ENCODE measurements around the gene SLC25A18.

DNA sequence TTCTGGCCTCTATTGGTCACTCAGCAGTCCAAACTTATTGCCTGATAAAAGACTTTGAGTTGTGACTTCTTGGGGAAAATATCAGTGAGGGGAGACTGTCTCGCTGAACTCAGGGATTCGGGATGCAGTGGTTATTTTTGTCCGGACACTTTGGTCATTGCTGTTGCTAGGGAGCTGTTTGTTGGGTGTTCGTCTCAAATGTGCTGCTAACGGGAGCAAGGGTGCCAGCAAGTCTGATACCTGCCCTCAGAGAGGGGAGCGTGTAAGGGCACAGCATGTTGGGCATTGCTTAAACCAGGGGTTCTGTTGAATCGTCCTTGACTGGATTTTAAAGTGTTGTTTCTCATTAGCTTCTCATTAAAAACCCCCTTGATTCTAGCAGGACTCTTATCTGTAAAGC lies 49.2 kb upstream of the SLC25A18 start:
- no peak for TF ChIP-seq EZH2 (IDR thresholded peaks at IDR 0.05; ENCODE audit: low read length)
- TF ChIP-seq, protein P1, sequence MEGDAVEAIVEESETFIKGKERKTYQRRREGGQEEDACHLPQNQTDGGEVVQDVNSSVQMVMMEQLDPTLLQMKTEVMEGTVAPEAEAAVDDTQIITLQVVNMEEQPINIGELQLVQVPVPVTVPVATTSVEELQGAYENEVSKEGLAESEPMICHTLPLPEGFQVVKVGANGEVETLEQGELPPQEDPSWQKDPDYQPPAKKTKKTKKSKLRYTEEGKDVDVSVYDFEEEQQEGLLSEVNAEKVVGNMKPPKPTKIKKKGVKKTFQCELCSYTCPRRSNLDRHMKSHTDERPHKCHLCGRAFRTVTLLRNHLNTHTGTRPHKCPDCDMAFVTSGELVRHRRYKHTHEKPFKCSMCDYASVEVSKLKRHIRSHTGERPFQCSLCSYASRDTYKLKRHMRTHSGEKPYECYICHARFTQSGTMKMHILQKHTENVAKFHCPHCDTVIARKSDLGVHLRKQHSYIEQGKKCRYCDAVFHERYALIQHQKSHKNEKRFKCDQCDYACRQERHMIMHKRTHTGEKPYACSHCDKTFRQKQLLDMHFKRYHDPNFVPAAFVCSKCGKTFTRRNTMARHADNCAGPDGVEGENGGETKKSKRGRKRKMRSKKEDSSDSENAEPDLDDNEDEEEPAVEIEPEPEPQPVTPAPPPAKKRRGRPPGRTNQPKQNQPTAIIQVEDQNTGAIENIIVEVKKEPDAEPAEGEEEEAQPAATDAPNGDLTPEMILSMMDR (optimal IDR thresholded peaks at IDR 0.05 in 1 of 3, IDR thresholded peaks at IDR 0.05 in 1 of 3, conservative IDR thresholded peaks at IDR 0.05 in 1 of 3; ENCODE audit: extremely low read depth in 1 of 3, insufficient read depth in 2 of 3, low read length in 3 of 3): no peak
